ENCODE measurements around the gene PPL.

The PPL gene

DNA sequence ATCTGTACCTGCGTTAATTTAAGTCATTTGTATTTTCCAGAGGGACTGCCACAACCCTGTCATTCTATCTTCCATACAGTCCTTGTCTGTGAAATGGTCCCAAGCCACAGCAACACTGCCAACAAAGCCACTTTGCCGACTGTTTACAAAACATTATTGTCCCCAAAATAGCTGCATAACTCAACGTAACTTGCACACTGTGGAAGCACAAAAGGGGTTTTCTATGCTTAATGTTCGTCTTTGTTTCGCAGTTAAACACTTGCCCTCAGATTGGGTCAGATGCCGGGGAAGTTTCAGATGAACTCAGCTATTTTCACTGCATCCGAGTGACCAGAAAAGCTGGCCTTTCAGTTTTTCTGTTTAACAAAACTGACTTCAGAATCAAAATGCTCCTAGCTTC, 25.8 kb upstream of the PPL start:
- H3K4me2 ChIP-seq (ENCODE audit: insufficient read depth, low read length): no peak overlapping the region

GRCh38 chr16:4960579-4960978, 23.6 kb upstream of the PPL start:
- no peak for DNase-seq
- H3K27ac ChIP-seq (ENCODE audit: low read length): no peak overlapping the region
- no peaks in the 10 kb centered on the region for H3K79me2 ChIP-seq (ENCODE audit: insufficient read depth, low read length)
- TF ChIP-seq EZH2 (IDR thresholded peaks at IDR 0.05; ENCODE audit: borderline replicate concordance, low read depth, low read length, severe bottlenecking) (no peak), CTCF (IDR thresholded peaks at IDR 0.05; ENCODE audit: borderline replicate concordance, extremely low read depth, low read length, poor library complexity, severe bottlenecking) (no peak)
- H3K27me3 ChIP-seq (ENCODE audit: insufficient read depth, low read length, poor library complexity): no peaks in the 10 kb centered on the region
- ATAC-seq (ENCODE audit: insufficient read depth, low read depth): no peak
- no peak overlapping the region for H3K4me2 ChIP-seq (ENCODE audit: insufficient read depth, low read length)
- H2AFZ ChIP-seq (ENCODE audit: low read depth, low read length): no peak overlapping the region
- peaks cover 5% of the 10 kb centered on the region for H4K20me1 ChIP-seq (ENCODE audit: insufficient read depth, low read length)
- H3K4me3 ChIP-seq (ENCODE audit: low read depth in 1 of 2, low read length in 2 of 2): no peak overlapping the region
- H3K9me3 ChIP-seq (ENCODE audit: insufficient read depth, low read length, severe bottlenecking): no peaks in the 10 kb centered on the region
- no peaks in the 10 kb centered on the region for H3K4me1 ChIP-seq (ENCODE audit: insufficient read depth, low read length)
- no peak overlapping the region for H3K9ac ChIP-seq (ENCODE audit: low read depth, low read length)
- no peaks in the 10 kb centered on the region for H3K36me3 ChIP-seq (ENCODE audit: insufficient read depth, low read length)

More for the DNA sequence above, 25.8 kb upstream of the PPL start:
- Histone ChIP-seq H3K36me3 (ENCODE audit: insufficient read depth, low read length) (no peaks in the 10 kb centered on the region), H3K27ac (ENCODE audit: low read length) (no peak overlapping the region), H2AFZ (ENCODE audit: low read depth, low read length) (no peak overlapping the region), H3K4me3 (ENCODE audit: low read depth in 1 of 2, low read length in 2 of 2) (no peak overlapping the region), H3K79me2 (ENCODE audit: insufficient read depth, low read length) (no peaks in the 10 kb centered on the region), H3K27me3 (ENCODE audit: insufficient read depth, low read length, poor library complexity) (no peaks in the 10 kb centered on the region), H3K9ac (ENCODE audit: low read depth, low read length) (no peak overlapping the region), H3K4me1 (ENCODE audit: insufficient read depth, low read length) (no peaks in the 10 kb centered on the region), H3K9me3 (ENCODE audit: insufficient read depth, low read length, severe bottlenecking) (no peaks in the 10 kb centered on the region), H4K20me1 (ENCODE audit: insufficient read depth, low read length) (peaks cover 5% of the 10 kb centered on the region)
- no peak for ATAC-seq (ENCODE audit: insufficient read depth, low read depth)
- TF ChIP-seq EZH2 (IDR thresholded peaks at IDR 0.05; ENCODE audit: borderline replicate concordance, low read depth, low read length, severe bottlenecking) (no peak), CTCF (IDR thresholded peaks at IDR 0.05; ENCODE audit: borderline replicate concordance, extremely low read depth, low read length, poor library complexity, severe bottlenecking) (no peak)
- DNase-seq: no peak

DNA sequence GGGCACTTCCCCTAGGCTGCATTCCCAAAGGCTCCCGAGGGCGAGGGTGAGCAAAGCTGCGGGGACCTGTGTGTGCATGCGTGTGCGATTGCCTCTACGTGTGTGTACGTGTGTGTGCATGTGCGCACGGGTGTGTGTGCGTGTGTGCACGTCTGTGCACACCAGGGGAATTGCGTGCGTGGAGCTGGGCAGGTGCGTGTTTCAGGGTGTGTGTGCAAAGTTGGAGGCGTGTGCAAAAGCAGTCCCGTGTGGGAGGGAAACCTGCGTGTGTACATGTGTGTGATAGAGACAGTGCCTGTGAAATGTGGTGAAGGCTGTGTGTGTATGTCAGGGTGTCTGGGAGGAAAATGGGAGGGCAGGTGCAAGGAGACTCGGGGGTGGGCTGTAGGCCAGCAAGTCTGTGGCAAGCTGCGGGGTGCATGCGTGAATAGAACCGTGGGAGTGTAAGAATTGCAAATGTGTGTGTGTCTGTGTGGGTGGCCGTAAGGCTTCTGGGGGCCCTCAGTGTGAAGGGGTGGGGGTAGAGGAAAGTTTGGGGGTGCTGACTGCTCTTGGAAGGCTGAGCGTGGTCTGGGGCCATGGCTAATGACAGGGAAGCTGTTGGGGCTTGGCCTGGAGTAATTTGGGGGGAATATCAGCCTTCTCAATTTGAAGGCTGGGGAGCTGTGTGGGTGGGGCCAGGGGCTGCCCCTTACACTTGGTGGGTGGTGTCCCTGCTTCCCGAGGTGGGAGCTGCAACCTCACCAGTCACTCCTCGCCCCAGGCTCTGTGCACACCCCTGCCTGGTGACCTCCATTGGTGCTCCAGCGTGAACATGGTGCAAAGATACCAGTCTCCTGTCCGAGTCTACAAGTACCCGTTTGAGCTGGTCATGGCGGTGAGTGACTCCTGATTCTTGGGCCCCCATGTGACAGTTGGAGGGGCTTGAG, 21.8 kb upstream of the PPL start:
- H3K4me3 ChIP-seq (ENCODE audit: low read depth in 1 of 2, low read length in 2 of 2): no peak overlapping the region
- H2AFZ ChIP-seq (ENCODE audit: low read depth, low read length): no peak overlapping the region
- no peak for ATAC-seq (ENCODE audit: insufficient read depth, low read depth)
- no peak overlapping the region for H3K27ac ChIP-seq (ENCODE audit: low read length)
- H3K4me1 ChIP-seq (ENCODE audit: insufficient read depth, low read length): no peaks in the 10 kb centered on the region
- no peak overlapping the region for H3K4me2 ChIP-seq (ENCODE audit: insufficient read depth, low read length)
- H4K20me1 ChIP-seq (ENCODE audit: insufficient read depth, low read length): peaks cover 5% of the 10 kb centered on the region
- no peak for DNase-seq
- TF ChIP-seq CTCF (IDR thresholded peaks at IDR 0.05; ENCODE audit: borderline replicate concordance, extremely low read depth, low read length, poor library complexity, severe bottlenecking) (no peak), EZH2 (IDR thresholded peaks at IDR 0.05; ENCODE audit: borderline replicate concordance, low read depth, low read length, severe bottlenecking) (no peak)
- no peaks in the 10 kb centered on the region for H3K9me3 ChIP-seq (ENCODE audit: insufficient read depth, low read length, severe bottlenecking)
- H3K79me2 ChIP-seq (ENCODE audit: insufficient read depth, low read length): no peaks in the 10 kb centered on the region
- H3K36me3 ChIP-seq (ENCODE audit: insufficient read depth, low read length): no peaks in the 10 kb centered on the region
- H3K27me3 ChIP-seq (ENCODE audit: insufficient read depth, low read length, poor library complexity): no peaks in the 10 kb centered on the region
- H3K9ac ChIP-seq (ENCODE audit: low read depth, low read length): no peak overlapping the region

All from DND-41 (cell line).